Suprapubic skin (tissue), 3 donors: ENCODE data around the gene ZBTB21.

Source experiments
- CTCF ChIP-seq, 2 donors: fragments of 200-600 bp in 1 of 2; fragments of 450-650 bp in 1 of 2; sonication (generic) in 1 of 2; IDR thresholded peaks; one replicate each; pipeline ENCODE4 v1.5.1; 2016 to 2019; ENCODE audit warnings: antibody characterized with exemption in 2 of 2, mild to moderate bottlenecking in 1 of 2, moderate library complexity in 1 of 2
- EP300 ChIP-seq: sonication (generic); formaldehyde crosslinking; IDR thresholded peaks from one replicate; pipeline ENCODE4 v1.6.1; 2017; ENCODE audit warnings: antibody characterized with exemption

- no peak for TF ChIP-seq CTCF (IDR thresholded peaks at IDR 0.05)
- no peak for TF ChIP-seq EP300
Measured at GRCh38 chr21:41950941-41951351, 59.2 kb downstream of the ZBTB21 start.
